Renal cortical epithelial cell (primary cell): ENCODE data around the gene GLRX5. TPM values are rescaled to one million over a fixed set of nuclear protein-coding genes. Genes with fewer than 3 reads are reported as not detected.
"Not testable (repeated sequence)": the region's sequence is repeated elsewhere in the genome, so short reads cannot be mapped to it uniquely, and the experiment has no call there.

ENCODE experiments used
- DNase-seq: peaks from one replicate; pipeline ENCODE4 v3.0.0-alpha.2; 2011; ENCODE audit warnings: low read depth
- total RNA-seq: library from RNA; depleted of rRNA; stranded (reverse); fragments of >200 nt; gene quantifications from 2 replicates; pipeline ENCODE4 v1.2.3, GENCODE V29; 2014

GLRX5 gene
- total RNA-seq, 1 donor from 2014 or later: 35.4 TPM

DNA sequence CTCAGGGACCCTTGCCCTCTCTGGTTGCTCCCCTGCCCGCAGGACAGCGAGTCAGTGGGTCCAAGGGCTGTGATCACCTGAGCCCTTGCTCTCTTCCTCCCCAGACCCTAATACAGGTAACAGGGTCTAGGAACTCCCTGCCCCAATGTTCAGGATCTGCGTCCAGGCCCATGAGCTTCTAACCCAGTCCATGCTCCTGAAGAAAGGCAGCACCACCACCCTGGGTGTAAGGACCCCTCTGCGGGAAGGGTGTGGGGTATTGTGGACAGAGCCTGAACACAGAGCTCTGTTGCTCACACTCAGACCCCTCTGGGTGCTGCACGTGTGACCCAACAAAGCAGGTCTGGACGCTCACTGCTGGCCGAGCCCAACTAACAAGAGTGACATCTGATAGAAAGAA lies 18.3 kb downstream of the GLRX5 start:
- DNase-seq: no peak

GRCh38 chr14:95555053-95555452 lies 20.2 kb downstream of the GLRX5 start:
- no peak for DNase-seq

DNA sequence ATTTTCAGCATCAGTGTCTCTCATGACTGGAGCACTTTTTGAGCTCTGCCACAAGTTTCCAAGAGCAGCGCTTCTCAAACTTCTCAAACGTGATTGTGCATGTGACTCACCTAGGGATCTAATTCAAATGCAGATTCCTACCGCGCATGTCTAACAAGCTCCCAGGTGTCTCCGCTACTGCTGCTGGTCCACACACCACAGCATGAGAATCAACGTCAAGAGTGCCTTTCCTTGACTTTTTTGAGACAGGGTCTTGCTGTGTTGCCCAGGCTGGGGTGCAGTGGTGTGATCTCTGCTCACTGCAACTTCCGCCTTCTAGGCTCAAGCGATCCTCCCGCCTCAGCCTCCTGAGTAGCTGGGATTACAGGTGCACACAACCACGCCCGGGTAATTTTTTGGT lies 22.4 kb downstream of the GLRX5 start:
- DNase-seq: no peak

DNA sequence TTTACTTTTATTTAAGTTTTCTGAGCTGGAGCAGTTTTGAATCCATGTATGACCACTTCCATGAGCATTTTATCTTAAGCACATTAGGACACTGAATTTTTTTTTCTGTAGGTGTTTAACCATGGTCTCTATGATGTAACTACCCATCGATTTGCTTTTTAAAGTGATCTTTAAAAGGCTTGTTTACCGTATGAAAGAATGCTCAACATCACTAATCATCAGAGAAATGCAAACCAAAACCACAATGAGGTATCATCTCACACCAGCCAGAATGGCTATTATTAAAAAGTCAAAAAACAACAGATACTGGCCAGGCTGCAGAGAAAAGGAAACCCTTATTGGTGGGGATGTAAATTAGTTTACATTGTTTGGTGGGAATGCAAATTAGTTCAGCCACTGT lies 23.0 kb downstream of the GLRX5 start:
- no peak for DNase-seq

DNA sequence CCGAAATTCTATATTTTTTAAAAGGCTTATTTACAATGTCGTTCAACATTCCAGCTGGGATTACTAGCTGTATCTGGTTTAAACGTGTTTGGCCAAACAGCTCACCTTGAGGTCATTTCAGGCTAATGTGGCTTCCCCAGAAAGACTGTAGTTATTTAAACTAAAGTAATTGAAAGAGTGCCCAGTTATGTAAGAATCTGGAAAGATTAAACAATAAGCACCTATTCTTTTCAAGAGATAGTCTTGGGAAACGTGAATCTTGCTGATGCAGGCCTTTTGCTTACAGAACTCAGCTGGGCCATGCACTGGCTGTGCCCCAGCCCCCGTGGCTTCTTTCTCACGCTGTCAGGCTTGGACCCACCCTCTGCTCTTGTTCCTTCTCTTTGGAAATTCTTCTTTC lies 24.4 kb downstream of the GLRX5 start:
- DNase-seq: peak; percentile 40

DNA sequence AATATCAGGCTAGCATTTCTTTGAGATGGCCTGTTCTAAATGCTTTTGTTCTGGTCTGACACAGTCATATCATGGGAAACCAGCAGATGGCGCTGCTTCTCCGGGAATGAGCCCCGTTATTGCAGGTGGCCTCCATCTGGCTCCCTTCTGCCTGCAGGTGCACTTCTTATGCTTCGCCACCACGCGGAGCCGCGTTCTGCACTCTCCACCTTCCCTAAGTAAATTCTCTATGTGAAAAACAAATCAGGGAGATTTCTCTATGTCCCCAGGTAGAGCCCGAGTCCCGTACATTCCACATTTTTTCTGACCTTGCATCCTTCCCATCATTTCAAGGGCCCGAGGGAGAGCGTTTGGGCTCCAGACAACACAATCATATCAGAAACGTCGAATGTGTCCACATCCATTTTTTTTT lies 26.2 kb downstream of the GLRX5 start:
- DNase-seq: peak; percentile 80

DNA sequence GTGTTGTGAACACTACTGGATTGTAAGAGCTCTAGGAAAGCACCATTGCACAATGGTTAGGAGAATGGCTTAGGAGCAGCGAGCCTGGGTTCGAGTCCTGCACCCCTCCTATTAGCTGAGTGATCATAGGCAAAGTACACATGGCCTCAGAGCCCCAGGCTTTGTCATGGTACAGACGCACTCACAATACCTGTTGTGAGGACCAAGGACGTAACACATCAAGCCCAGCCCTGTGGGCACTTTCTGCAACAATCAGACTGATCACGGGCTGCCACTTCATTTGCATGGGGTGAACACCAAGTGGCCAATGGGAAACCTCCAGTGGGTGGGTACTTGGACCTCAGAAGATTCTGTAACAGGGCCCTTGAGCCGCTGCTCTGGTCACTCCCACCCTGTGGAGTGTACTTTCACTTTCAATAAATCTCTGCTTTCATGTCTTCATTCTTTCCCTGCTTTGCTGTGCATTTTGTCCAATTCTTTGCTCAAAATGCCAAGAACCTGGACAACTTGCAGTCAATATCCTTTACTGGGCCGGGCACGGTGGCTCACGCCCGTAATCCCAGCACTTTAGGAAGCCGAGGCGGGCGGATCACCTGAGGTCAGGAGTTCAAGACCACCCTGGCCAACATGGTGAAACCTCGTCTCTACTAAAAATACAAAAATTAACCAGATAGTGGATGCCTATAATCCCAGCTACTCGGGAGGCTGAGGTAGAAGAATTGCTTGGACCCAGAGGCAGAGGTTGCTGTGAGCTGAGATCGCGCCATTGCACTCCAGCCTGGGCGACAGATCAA lies 28.2 kb downstream of the GLRX5 start:
- DNase-seq: peak; percentile 58

DNA sequence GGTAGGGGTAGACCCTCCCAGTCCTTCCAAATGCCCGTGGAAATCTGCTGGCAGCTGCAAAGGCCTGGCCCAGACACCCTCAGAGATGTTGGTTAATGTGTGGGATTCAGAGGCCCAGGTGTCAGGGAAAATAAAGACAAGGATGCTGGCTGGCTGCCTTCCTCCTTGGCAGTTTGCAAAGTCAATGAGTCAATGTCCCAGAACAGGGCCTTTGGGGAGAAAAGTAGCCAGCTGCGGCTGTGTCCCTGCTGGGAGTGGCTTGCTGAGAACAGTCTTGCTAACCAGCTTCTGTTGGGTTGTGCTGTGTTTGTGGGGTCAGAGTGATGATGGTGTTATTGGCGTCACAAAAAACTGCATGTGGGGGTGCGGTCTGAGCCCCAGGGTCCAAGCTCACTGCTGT lies 29.2 kb downstream of the GLRX5 start:
- DNase-seq: no peak

- no peak for DNase-seq
These were observed 34.6 kb downstream of the GLRX5 start for GRCh38 chr14:95569440-95569839.

- DNase-seq: no peak
These were observed 38.5 kb downstream of the GLRX5 start for GRCh38 chr14:95573313-95573712.

DNA sequence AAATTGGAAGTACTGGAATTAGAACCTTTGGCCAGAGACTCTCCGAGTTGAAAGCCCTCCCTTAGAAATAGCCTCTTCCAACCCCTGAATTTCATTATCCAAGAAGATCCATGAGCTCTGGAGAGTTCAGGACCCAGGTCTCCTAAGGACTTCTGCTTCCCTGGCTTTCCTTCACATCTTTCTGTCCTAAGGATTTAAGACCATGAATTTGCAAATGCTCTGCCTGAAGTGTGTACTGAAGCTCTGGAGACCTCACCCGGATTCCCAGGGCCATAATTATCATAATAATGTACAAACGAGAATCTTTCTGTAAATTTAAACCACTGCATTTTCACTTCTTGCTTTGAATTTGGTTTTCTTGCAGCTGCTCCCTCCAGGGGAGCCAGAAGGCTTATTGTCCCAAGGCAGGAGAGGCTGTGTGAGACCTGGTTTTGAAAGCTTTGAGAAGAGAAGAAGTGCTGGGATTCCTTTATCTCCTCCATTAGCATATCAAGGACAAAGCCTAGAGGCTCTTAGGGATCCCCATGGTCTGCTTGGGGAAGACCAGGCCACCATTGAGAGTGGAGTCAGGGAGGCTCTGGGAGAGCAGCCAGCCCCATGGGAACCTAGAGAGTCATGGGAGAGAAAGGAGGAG lies 41.1 kb downstream of the GLRX5 start:
- DNase-seq: no peak

- no peak for DNase-seq
These were observed 42.4 kb downstream of the GLRX5 start for GRCh38 chr14:95577067-95577800.

GRCh38 chr14:95577870-95578269 lies 43.0 kb downstream of the GLRX5 start:
- DNase-seq: peak; percentile 80

DNA sequence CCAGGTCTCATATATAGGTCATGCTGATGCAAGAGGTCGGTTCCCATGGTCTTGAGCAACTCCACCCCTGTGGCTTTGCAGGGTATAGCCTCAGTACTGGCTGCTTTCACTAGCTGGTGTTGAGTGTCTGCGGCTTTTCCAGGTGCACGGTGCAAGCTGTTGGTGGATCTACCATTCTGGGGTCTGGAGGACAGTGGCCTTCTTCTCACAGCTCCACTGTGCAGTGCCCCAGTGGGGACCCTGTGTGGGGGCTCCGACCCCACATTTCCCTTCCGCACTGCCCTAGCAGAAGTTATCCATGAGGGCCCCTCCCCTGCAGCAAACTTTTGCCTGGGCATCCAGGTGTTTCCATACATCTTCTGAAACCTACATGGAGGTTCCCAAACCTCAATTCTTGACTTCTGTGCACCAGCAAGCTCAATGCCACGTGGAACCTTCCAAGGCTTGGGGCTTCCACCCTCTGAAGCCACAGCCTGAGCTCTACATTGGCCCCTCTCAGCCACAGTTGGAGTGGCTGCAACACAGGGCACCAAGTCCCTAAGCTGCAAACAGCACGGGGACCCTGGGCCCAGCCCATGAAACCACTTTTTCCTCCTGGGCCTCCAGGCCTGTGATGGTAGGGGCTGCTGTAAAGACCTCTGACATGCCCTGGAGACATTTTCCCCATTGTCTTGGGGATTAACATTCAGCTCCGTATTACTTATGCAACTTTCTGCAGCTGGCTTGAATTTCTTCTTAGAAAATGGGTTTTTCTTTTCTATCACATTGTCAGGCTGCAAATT lies 49.2 kb downstream of the GLRX5 start:
- DNase-seq: not testable (repeated sequence)

DNA sequence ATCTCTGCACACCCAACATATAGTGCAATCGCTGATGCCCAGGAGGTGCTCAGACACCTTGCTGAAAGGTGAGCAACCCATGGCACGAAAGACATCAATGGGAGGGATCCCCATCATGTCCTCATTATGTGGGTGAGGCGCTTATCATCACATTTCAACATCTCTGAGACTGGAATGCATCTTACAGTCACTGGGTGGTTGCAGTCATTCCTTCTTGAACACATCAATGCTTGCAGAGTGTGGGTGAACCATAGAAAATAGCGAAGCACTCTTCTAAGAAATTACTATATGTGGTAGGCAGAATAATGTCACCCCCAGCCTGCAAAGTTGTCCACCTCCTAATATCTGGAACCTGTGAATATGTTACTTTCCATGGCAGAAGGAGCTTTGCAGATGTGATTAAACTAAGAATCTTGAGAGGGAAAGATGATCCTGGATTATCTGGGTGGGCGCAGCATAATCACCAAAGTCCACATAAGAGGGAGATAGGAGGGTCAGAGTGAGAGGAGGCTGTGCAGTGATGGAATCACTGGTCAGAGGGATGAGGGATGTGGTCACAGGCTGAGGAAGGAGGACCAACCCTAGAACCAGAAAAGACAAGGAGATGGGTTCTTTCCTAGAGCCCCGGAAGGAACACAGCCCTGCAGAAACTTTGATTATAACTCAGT lies 51.2 kb downstream of the GLRX5 start:
- no peak for DNase-seq

- not testable (repeated sequence) for DNase-seq
These were observed 56.3 kb downstream of the GLRX5 start for GRCh38 chr14:95591182-95591581.

Other genes with a start within 250 kb of the GLRX5 start
- 19.6 and 30.3 TPM in 2 replicates for gene CLMN, start 215.1 kb upstream of the GLRX5 start, total RNA-seq
- 0.15 and 0.17 TPM in 2 replicates for gene SYNE3, start 18.4 kb upstream of the GLRX5 start, total RNA-seq
- not detected in 2 replicates for gene TCL1B, start 151.4 kb downstream of the GLRX5 start, total RNA-seq
- not detected in 2 replicates for gene TCL1A, start 179.1 kb downstream of the GLRX5 start, total RNA-seq